HG03159 (cell line): ENCODE measurements around the gene FADS3.

Source experiments
- ATAC-seq: cut with Tn5 transposase; IDR thresholded peaks from one replicate; pipeline ENCODE4 v1.9.1; 2021; ENCODE audit warnings: mild to moderate bottlenecking, moderate library complexity; ENCODE audit not compliant: unreplicated experiment

Gene FADS3

DNA sequence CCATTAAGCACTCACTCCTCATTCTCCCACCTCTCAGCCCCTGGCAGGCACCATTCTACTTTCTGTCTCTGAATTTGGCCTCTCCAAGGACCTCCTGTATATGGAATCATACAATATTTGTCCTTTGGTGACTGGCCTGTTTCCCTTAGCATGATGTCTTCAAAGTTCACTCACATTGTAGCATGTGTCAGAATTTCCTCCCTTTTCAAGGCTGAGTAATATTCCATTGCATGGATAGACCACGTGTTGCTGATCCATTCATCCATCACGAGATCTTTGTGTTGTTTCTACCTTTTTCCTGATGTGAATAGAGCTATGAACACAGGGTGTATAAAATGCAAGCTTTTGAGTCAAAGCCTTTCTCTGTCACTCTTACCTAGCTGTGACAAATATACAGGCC, 51.6 kb downstream of the FADS3 start:
- no peak for ATAC-seq

DNA sequence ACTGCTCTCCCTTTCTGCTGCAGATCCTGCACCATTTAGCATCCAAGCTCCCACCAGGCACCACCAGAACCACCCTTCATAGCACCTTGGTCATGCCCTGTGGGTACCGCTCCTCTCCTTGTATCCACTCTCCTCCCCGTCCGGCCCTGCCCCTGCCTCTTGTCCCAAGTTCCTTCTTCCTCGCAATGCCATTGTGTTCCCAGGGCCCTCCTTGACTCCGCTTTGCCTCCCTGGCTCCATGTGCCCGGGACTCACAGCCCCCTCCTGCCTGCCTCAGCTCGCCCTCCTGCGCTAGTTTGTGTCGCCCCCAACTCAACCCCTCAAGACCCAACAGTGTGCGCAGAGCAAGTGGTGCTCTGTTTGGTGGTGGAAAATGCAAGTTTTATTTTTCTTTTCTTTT, 52.4 kb downstream of the FADS3 start:
- no peak for ATAC-seq

DNA sequence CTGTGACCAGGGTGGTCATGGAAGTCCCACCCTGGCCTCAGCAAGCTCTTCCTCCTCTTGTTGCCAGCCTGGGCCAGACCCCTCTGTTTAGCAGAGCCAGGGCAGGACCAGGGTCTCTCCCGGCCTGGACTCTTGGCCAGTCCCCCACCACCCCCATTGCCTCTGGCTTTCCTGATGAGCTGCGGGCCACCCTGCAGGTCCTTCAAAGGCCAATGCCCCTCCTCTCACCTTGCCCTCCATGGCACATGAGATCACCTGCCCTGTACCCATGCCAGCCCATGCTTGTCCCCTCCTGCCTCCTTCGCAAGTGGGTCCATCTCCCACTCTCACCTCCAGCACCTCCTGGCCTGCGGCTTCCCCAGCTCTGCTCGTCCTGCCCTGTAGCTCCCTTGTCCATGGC, 52.8 kb downstream of the FADS3 start:
- no peak for ATAC-seq

DNA sequence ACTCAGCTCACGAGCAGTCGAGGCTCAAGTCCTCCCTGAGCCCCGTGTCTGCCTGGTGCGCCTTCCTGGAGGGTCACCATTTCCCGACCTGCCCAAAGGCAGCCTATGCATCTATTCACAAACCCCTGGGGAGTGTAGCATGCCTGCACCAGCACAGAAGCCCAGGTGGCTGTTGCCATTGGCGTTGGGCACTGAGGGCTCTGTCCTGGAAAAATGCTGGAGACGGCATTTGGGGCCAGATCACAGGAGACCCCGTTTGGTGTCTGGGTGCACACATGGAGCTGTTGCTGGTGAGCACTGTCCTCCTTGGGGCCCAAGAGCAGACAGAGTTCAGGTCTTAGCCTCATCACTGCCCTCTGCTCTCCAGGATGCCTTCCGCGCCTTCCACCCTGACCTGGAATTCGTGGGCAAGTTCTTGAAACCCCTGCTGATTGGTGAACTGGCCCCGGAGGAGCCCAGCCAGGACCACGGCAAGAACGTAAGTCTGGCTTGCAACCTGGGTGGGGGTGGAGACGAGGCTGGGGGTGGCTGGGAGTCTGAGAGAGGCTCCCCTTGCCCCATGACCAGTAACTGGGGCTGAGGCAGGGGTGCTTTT, 53.8 kb downstream of the FADS3 start:
- ATAC-seq: no peak

DNA sequence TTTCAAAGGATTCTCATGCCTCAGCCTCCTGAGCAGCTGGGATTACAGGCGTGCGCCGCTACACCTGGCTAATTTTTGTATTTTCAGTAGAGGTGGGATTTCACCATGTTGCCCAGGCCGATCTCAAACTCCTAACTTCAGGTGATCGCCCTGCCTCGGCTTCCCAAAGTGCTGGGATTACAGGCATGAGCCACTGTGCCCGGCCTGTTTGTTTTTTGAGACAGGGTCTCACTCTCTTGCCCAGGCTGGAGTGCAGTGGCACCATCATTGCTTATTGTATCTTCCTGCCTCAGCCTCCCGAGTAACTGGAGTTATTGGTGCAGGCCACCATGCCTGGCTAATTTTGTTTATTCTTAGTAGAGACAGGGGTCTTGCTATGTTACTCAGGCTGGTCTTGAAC, 55.2 kb downstream of the FADS3 start:
- no peak for ATAC-seq

DNA sequence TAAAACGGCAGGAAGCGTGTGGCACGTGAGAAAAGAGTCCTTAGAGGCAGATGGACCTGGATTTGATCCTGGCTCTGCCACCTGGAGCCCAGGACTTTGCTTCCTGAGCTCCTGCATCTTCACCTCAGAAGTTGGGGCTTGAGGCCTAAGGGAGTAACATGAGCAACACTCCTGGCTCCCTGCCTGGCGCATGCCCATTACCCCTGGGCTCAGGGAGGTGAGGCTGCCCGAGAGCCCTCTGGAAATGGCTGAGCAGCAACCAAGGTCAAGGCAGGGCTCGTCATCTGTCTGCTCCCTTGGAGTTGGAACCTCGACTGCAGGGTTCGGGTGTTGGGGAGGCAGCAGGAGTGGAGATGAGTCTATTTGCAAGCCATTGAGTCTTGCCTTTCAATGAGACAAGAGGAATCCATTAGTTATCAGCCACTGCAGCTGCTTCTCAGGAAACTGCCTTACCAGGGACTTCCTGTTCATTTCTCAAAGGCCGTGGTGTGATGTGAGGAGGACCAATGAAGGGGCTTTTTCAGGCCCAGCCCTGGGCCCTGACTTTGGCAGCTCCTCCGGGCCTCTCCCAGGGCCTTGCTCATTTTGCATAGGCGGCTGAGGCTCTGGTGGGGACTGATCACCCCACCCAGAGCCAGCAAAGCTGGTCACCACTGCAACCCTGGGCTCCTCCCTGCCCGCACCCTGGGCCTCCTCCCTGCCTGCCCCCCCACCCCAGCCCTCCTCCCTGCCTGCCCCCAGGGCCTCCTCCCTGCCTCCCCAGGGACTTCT, 56.9 kb downstream of the FADS3 start:
- peak; percentile 88 for ATAC-seq

DNA sequence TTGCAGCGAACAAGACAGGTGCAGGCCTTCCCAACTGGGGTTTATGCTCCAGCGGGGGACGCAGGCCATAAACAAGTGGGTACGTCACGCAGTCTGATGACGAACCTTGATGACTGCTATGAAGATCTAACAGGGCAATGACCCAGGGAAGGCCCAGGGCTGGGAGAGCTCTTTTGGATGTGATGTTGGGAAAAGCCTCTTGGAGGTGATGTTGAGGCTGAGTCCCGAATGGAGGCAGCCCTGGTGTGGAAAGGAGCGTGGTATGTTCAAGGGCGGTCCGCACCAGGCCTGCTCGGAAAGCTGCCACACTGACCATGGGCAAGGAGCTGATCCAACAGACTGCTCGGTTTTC, 57.4 kb downstream of the FADS3 start:
- ATAC-seq: no peak

DNA sequence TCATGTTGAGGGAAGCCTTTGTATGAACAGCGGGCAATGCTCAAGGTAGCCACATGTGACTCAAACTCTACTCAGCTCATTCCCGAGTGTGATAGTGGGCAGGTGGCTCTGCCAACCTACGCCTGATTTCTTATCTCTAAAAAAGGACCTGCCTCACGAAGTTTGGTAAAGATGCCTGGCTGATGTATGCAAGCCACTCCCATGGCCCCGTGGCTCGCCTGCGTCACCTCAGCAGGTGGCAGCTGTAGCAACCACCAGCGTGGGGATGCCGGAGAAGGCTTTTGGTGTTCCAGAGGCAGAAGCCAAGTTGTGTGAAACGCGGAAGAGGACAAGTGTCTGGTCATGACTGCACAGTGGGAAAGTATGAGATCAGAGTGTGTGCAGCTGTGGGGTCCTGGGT, 57.9 kb downstream of the FADS3 start:
- ATAC-seq: no peak

DNA sequence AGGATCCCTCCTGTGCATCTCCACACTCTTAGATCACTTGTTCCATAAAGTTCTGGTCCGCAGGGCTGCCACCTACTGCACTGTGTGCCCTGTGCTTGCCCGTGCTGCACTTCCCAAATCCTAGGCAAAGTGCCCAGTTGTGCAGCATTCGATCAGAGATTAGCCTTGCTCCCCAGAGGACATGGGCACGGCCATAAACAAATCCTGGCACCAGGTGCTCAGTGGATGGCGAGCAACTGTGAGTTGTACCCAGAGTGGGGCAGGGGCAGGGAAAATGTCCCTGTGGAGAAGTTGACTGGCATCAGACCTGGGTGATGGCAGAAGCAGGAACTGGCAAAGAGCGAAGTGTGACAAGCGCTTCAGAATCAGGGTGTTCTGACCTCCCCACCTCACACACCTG, 58.6 kb downstream of the FADS3 start:
- ATAC-seq: no peak

DNA sequence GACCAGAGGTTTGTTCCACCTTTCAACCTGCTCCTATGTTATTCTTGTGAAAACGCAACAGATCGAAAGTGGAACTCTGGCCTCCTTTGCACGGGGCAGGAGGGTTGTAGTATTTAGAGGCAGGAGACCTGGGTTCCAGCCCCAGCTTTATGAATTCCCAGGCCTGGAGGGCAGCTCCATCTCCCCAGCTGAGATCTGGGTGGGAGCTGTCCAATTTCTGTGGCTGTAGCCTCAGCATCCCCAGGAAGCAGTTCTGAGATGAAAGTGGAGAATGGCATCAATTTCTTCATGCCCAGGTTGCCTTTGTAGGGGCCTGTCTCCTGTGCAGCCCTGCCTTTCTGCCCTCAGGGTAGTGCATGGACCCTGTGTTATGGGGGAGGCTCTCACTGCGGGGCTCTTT, 59.1 kb downstream of the FADS3 start:
- ATAC-seq: no peak

DNA sequence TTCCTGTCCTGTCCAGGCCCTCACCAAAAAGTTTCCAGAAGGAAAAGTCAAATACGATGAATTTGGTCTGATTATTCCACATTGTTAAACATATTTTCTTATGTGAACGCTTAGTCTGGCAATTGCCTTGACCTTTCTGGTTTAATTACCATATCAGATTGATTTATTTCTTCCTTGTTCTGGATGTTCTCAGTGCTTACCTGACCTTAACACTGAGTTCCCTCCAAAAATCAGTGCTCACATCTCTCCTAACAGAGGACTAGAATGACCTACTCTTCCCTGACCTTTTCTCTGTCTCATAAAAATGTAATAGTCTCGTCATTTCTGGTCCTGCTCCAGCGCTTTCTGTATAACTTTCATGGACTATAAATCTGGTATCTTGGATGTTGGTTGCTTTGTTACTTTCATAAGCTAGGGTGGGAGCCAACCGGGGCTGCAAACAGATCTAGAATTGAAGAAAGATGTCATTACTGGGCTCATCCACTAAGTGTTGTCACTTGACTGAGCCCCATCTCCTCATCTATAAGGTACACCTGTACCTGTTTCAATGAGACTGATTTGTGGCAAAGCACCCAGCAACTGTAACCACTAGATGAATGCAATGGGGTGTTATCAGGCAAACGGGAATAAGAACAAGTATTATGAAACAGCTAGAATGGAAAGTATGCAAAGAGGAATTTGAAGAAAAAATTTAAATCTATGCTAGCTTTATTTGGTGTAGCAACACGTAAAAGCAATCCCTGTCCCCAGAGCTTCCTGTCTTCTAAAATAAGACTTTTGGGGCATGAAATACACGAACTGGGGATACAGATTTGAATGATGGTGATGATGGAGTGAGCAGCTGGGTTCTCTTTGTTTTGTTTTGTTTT, 60.9 kb downstream of the FADS3 start:
- no peak for ATAC-seq

DNA sequence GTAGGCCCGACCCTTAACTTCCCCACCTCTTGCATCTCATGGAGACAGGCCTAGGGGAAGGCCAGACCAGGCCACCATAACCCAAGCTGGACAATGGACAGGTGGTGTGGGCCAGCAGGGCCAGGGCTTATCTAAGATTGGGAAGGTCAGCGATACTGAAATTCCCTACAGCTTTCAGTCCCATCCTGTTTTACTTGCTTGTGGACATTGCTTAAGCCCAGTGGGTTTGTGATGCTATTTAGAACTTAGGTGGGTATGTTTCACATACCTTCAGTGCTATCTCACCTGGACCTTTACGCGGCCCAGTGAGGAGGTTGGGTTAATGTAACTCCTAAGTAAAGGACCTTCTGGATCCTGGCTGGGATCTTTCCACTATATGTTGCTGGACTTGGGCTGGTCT, 61.5 kb downstream of the FADS3 start:
- ATAC-seq: no peak

DNA sequence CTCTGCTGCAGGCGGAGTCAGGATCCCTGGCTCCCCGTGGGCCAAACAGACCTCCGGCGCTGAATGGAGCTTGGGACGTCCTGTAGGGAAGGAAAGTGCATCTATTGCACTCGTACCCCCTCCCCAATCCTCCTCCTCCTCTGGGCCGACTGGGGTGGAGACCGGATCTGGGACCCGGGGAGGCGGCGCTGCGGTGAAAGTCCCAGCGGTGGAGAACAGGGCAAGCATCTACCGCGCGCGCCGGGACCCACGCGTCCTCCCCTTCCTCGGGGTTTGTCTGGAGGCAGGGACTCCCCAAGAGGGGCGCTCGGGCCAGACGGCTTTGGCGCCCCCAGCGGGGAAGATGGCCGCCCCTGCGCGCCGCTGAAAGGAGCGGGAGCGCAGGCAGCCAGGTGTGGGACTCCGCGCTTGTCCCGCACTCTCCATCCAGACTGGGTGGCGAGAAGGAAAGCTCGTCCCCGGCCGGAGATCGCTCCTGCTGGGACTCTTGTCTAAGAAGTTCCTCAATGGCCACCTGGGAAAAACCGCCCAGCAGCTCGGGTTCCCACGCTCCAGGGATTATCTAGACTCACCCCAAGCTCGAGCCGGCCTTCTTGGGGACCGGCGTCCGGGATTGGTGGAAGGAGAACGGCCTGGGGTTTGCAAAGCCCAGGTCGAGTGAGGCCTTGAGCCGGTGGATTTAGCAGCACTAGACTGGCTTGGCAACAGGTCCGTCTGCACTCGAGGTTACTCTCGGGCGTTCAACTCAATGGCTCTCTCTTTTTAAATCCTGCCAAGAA, 62.5 kb downstream of the FADS3 start:
- peak; percentile 21 for ATAC-seq

DNA sequence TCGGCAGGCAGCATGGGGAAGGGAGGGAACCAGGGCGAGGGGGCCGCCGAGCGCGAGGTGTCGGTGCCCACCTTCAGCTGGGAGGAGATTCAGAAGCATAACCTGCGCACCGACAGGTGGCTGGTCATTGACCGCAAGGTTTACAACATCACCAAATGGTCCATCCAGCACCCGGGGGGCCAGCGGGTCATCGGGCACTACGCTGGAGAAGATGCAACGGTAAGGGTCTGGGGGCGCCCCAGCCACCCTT, 63.0 kb downstream of the FADS3 start:
- no peak for ATAC-seq

DNA sequence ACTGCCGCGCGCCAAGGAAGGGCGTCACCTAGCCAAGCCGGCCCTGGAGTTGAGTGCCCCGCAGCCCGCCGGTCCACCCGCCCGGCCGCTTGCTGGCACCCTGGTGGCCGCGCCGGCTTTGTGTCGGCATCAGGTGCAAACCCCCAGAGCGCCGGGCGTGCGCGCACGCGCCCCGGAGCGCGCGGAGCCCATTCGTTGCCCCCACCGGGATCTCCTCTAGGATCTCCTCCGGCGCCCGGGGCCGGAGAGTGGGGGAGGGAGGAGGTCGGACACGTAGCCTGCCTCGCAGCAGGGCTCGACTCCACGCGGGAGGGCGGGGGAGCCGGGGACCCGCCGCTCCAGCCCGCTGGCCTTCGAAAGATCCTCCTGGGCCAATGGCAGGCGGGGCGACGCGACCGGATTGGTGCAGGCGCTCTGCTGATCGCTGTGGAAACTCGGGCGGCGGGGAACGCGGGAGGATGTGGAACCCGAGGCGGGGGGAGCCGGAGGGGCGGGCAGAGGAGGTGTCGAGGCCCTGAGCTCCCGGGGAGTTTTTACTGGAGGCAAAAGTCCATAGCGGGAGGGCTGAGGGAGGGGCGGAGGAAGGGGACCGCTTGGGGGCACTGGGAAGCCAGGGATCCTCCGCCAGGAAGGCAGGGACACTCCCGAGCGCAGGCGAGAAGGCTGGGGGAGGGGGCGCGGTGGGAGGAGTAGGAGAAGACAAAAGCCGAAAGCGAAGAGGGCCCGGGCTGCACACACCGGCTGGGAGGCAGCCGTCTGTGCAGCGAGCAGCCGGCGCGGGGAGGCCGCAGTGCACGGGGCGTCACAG, 63.6 kb downstream of the FADS3 start, which contains the start of gene FADS2:
Gene FADS2, plus strand, starts transcription at position 730 of the 808 bp plus-strand sequence. CDS start 91 bp downstream, outside the sequence.
- peak; percentile 37 for ATAC-seq

DNA sequence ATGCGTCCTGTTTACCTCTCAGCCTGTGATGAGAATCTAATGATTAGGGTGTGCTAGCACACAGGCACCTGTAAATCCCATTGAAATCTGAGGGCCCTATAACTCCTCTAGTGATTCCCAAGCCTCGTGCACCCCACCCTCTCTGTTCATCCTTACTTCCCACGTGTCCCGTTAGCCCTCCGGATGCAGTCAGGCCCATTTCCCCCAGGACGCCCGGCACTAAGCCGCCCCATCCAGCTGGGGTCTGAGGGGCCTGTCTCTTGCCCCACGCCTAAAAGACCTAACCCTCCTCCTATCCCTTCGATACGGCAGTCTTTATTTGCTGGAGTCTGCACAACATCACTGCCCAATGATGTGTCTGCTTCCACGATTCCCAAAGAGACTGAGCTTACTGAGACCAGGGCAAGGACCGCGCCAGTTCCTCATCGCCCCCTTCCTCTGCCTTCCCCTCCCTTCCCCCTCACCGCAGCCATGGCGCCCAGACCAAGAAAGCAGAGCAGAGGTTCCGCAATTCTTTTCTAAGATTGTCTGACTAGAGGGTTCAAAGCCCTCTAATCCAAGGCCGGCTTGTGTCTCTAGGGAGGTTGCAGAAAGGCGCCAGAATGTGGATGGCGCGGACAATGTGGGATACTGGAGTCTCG, 64.3 kb downstream of the FADS3 start:
- ATAC-seq: peak; percentile 11
